GM18873 (cell line): ENCODE measurements around the gene CCDC187.

ENCODE experiments used
- ATAC-seq: cut with Tn5 transposase; IDR thresholded peaks from one replicate; pipeline ENCODE4 v1.9.1; 2021; ENCODE audit warnings: mild to moderate bottlenecking, moderate library complexity, moderate number of reproducible peaks; ENCODE audit not compliant: unreplicated experiment, low FRiP score

The CCDC187 gene

DNA sequence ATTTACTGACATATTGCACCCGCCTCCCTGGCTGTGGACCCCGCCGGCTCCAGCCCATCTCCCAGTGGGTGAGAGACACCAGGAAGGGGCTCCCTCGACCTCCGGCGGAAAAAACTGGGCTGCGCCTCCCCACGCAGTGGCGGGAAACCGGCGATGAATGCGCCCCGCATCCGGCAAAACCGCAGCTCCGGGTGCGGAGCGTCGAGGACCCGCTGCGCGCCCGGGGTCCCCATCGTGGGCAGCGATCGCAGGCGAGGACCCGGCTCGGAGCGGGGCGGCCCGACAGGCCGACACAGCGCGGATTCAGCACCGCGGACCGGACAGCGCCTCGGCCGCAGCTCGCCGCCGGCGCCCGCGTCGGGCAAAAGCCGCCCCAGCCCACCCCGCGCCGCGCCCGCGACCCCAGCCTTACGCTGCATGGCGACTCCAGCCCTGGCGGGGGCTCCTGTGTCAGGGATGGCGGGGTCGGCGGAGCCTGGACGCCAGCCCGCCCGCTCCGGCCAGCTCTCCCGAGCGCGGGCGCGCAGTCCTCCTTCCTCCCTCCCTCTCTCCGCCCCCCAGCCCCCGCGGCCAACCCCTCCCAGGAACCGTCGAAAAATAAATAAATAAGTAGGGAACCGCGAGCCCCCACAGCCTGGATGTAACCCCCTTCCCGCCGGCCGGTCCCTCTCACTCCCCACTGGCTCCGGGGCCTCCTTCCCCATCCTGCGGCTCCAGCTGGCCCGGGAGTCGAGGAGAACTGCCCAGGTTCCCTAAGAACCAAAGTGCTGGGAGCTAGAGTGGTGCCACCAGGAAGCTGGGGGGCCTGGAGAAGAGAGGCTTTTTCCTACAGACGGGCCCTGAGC lies 102.1 kb downstream of the CCDC187 start:
- ATAC-seq: no peak

DNA sequence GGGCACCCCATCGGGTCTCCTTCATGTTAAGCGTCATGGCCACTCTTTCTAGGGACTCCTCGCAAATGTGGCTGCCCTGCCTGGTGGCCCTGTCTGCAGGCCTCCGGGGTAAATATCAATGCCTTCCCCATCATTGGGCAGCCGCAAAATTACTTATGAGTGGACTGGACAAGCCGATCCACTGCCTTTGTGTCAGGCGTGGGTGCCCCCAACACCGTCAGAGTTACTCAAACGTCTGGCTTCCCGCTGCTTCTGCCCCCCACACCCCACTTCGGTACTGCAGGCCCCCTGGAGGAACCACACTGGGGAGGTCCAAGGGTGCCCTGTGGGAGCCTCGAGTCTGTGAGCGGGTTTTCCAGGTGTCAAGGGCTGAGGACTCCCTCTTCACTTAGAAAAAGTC lies 102.7 kb downstream of the CCDC187 start:
- ATAC-seq: no peak

DNA sequence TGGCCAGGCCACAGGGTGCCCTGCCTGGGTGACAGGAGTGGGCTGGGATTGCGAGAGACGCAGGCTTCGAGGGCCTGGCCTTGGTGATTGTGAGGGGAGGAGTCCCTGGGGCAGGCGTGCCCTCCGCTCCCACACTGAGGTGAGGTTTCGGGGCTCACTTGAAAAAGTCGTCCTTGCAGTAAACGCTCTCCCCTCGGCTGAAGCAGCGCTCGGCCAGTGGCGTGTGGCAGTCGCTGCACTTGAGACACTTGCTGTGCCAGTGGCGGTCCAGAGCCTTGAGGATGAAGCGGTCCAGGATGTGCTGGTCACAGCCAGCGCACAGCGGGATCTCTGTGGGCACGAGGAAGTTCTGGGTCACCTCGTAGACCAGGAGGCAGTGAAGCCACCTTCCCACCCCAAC lies 103.5 kb downstream of the CCDC187 start:
- no peak for ATAC-seq
